Measurements from ENCODE around the gene MAPK8IP3.

DNA sequence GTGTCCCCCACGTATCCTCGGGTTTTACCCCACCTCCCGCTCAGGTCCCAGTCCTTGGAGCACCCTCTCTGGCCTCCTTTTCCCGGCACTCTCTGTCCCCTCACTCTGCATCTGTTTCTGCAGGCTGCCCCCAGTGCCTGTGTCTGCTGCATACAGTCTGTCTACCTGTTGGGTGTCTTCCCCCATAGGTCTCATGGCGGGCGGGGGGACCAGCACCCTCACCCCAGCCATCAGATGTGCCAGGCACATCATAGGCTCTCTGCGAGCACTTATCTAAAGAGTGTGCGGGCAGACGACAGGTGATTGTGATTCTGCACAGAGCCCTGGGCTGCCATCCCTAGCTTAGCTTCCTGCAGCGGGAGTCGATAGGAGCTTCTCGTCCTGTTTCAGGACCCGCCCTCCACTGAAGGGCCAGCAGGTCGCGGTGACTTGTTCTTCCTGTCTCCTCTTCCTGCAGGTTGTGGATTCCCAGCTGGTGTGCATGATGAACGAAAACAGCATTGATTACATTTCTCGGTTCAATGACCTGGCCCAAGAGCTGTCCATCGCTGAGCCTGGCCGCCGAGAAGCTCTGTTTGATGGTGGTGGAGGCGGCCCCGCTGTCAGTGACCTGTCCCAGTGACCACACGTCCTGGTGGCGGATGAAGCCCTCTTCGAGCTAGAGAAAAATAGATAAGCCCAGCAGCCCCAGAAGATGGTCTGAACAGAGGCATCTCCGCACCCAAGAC lies 32.4 kb upstream of the MAPK8IP3 start:
- TF ChIP-seq POLR2A (IDR thresholded peaks at IDR 0.05; ENCODE audit: low read length) (no peak), GATA1 (IDR thresholded peaks at IDR 0.05; ENCODE audit: low read depth, low read length) (no peak)

Measured in erythroblast (primary cell).